ENCODE data around the gene ITGA5.
A peak's percentile ranks its signal among the peaks of the same experiment; 100 is the strongest.

ITGA5 gene

GRCh38 chr12:54430471-54431069, 11.5 kb upstream of the ITGA5 start:
- DNase-seq: no peak

- no peak for DNase-seq
Measured at GRCh38 chr12:54429014-54429471, 10.0 kb upstream of the ITGA5 start.

- DNase-seq: peak; percentile 84
Measured at GRCh38 chr12:54428050-54429013, 9.3 kb upstream of the ITGA5 start.

- no peak for DNase-seq
Measured at GRCh38 chr12:54427106-54427505, 8.0 kb upstream of the ITGA5 start.

- no peak for DNase-seq
Measured at GRCh38 chr12:54426690-54427089, 7.6 kb upstream of the ITGA5 start.

GRCh38 chr12:54425702-54426101, 6.6 kb upstream of the ITGA5 start:
- no peak for DNase-seq

- DNase-seq: no peak
Measured at GRCh38 chr12:54424224-54424623, 5.2 kb upstream of the ITGA5 start.

GRCh38 chr12:54423816-54424150, 4.7 kb upstream of the ITGA5 start:
- no peak for DNase-seq

- no peak for DNase-seq
Measured at GRCh38 chr12:54421879-54422250, 2.8 kb upstream of the ITGA5 start.

GRCh38 chr12:54421175-54421878, 2.3 kb upstream of the ITGA5 start:
- peak; percentile 78 for DNase-seq

GRCh38 chr12:54420766-54421144, 1.7 kb upstream of the ITGA5 start:
- no peak for DNase-seq

GRCh38 chr12:54418441-54419087, 502 bp downstream of the ITGA5 start:
- no peak for DNase-seq

- peak; percentile 39 for DNase-seq
Measured at GRCh38 chr12:54417712-54418440, 1.2 kb downstream of the ITGA5 start.

- DNase-seq: no peak
Measured at GRCh38 chr12:54416687-54417603, 2.1 kb downstream of the ITGA5 start.

- no peak for DNase-seq
Measured at GRCh38 chr12:54415221-54415929, 3.7 kb downstream of the ITGA5 start.

GRCh38 chr12:54413284-54414190, 5.5 kb downstream of the ITGA5 start:
- peak; percentile 56 for DNase-seq

GRCh38 chr12:54412786-54413185, 6.3 kb downstream of the ITGA5 start:
- DNase-seq: no peak

- DNase-seq: no peak
Measured at GRCh38 chr12:54412348-54412747, 6.7 kb downstream of the ITGA5 start.

Data from fibroblast of skin of back (primary cell).